Measurements from ENCODE around the gene PGM2. TPM values are rescaled to one million over a fixed set of nuclear protein-coding genes. Genes with fewer than 3 reads are reported as not detected.

The PGM2 gene
- polyA plus RNA-seq, 1 experiment, result 17.0 TPM

DNA sequence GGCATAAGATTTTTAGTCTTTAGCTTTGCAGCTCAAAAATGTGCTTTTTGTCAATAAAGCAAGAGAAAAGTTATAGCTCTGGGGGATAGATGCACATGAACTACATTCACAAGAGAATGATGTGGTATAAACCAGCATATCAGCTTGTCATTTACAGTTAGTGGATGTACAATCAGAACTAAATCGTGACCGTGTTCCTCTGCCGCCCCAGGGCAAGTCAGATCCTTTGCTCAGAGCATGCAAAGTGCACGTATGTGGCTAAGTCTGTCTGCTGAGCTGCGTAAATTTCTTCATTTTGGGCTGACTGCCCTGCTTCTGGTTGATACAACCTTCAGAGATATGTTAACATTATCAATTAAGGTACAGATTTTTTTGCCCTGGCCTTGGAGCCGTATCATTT is 9.3 kb downstream of the PGM2 start:
- Histone ChIP-seq H3K4me3 (ENCODE audit: low read depth, low read length) (no peak overlapping the region), H3K27me3 (ENCODE audit: control insufficient read depth, insufficient read depth, low read length) (no peaks in the 10 kb centered on the region), H3K36me3 (ENCODE audit: control insufficient read depth, insufficient read depth, low read length) (peaks cover 7% of the 10 kb centered on the region)
- DNase-seq (ENCODE audit: low read depth), result no peak
- ChIA-PET CTCF (interaction anchor here (0.6 to 1.2 kb wide), 3 partner anchors 9 to 143 kb away, joined by 3 to 4 read pairs (median 3); partner anchors contain the start of gene PGM2), POLR2A (no interaction called here)
- TF ChIP-seq, protein P1, sequence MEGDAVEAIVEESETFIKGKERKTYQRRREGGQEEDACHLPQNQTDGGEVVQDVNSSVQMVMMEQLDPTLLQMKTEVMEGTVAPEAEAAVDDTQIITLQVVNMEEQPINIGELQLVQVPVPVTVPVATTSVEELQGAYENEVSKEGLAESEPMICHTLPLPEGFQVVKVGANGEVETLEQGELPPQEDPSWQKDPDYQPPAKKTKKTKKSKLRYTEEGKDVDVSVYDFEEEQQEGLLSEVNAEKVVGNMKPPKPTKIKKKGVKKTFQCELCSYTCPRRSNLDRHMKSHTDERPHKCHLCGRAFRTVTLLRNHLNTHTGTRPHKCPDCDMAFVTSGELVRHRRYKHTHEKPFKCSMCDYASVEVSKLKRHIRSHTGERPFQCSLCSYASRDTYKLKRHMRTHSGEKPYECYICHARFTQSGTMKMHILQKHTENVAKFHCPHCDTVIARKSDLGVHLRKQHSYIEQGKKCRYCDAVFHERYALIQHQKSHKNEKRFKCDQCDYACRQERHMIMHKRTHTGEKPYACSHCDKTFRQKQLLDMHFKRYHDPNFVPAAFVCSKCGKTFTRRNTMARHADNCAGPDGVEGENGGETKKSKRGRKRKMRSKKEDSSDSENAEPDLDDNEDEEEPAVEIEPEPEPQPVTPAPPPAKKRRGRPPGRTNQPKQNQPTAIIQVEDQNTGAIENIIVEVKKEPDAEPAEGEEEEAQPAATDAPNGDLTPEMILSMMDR (IDR thresholded peaks at IDR 0.05; ENCODE audit: insufficient read depth, low read depth, low read length), result no peak

DNA sequence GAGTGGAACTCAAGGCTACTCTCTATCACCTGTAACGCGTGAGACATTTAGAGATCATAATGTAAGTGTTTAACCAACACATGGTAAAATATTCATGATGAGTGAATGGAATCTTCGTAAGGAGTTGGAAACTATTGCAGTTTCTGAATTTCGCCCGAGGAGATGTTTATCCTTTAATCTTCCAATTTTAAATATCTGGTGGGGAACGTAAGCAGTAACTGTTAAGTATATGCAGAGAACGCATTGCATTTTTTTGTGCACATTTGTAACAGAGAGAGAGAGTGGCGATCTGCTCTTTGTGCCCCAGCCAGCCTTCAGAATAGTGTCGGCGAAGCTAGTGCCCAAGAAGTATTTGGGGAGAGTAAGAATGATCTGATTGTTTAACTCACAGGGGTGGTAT is 9.8 kb downstream of the PGM2 start:
- no peak for DNase-seq (ENCODE audit: low read depth)
- POLR2A ChIA-PET, result no interaction called here
- Histone ChIP-seq H3K27me3 (ENCODE audit: control insufficient read depth, insufficient read depth, low read length) (no peaks in the 10 kb centered on the region), H3K4me3 (ENCODE audit: low read depth, low read length) (no peak overlapping the region), H3K36me3 (ENCODE audit: control insufficient read depth, insufficient read depth, low read length) (peaks cover 7% of the 10 kb centered on the region)
- CTCF ChIA-PET, result interaction anchor here (1.2 kb wide), 1 partner anchor 142 kb away, joined by 4 read pairs; no protein-coding TSS in a partner anchor
- TF ChIP-seq, protein P1 (IDR thresholded peaks at IDR 0.05; ENCODE audit: insufficient read depth, low read depth, low read length), result no peak

- Histone ChIP-seq H3K4me3 (ENCODE audit: low read depth, low read length) (no peak overlapping the region), H3K27me3 (ENCODE audit: control insufficient read depth, insufficient read depth, low read length) (no peaks in the 10 kb centered on the region), H3K36me3 (ENCODE audit: control insufficient read depth, insufficient read depth, low read length) (peaks cover 9% of the 10 kb centered on the region)
- no peak for DNase-seq (ENCODE audit: low read depth)
- TF ChIP-seq, protein P1 (IDR thresholded peaks at IDR 0.05; ENCODE audit: insufficient read depth, low read depth, low read length), result no peak
- CTCF ChIA-PET, result no interaction called here
- POLR2A ChIA-PET, result no interaction called here
Measured at GRCh38 chr4:37836838-37837440, 10.5 kb downstream of the PGM2 start.

- Histone ChIP-seq H3K4me3 (ENCODE audit: low read depth, low read length) (no peak overlapping the region), H3K27me3 (ENCODE audit: control insufficient read depth, insufficient read depth, low read length) (no peaks in the 10 kb centered on the region), H3K36me3 (ENCODE audit: control insufficient read depth, insufficient read depth, low read length) (peaks cover 9% of the 10 kb centered on the region)
- peak; percentile 61 for DNase-seq (ENCODE audit: low read depth)
- TF ChIP-seq, protein P1 (IDR thresholded peaks at IDR 0.05; ENCODE audit: insufficient read depth, low read depth, low read length), result no peak
- POLR2A ChIA-PET, result no interaction called here
- CTCF ChIA-PET, result interaction anchor here (1.4 kb wide), 1 partner anchor 198 kb away, joined by 4 read pairs; no protein-coding TSS in a partner anchor
Measured at GRCh38 chr4:37837446-37837845, 11.0 kb downstream of the PGM2 start.

- POLR2A ChIA-PET, result no interaction called here
- no peak for DNase-seq (ENCODE audit: low read depth)
Measured at GRCh38 chr4:37839426-37839825, 12.9 kb downstream of the PGM2 start.

More at GRCh38 chr4:37839426-37839825, 12.9 kb downstream of the PGM2 start:
- CTCF ChIA-PET, result no interaction called here
- TF ChIP-seq, protein P1 (IDR thresholded peaks at IDR 0.05; ENCODE audit: insufficient read depth, low read depth, low read length), result no peak
- H3K36me3 ChIP-seq (ENCODE audit: control insufficient read depth, insufficient read depth, low read length), result peaks cover 6% of the 10 kb centered on the region
- no peaks in the 10 kb centered on the region for H3K27me3 ChIP-seq (ENCODE audit: control insufficient read depth, insufficient read depth, low read length)
- H3K4me3 ChIP-seq (ENCODE audit: low read depth, low read length), result no peak overlapping the region
